ENCODE results near the gene WNK4. TPM values are rescaled to one million over a fixed set of nuclear protein-coding genes. Genes with fewer than 3 reads are reported as not detected.

Gene WNK4
- polyA plus RNA-seq, 4 donors, result 11.3 to 14.7 (median 12.2) TPM

- DNase-seq (ENCODE audit: low read depth in 4 of 4, low spot score in 3 of 4), result no peak
Measured at GRCh38 chr17:42795465-42795864, 15.1 kb downstream of the WNK4 start.

GRCh38 chr17:42796066-42796758 lies 15.8 kb downstream of the WNK4 start:
- DNase-seq (ENCODE audit: low read depth in 4 of 4, low spot score in 3 of 4), result no peak

- DNase-seq (ENCODE audit: low read depth in 4 of 4, low spot score in 3 of 4), result no peak
Measured at GRCh38 chr17:42797067-42798007, 16.9 kb downstream of the WNK4 start.

GRCh38 chr17:42798011-42798382 lies 17.6 kb downstream of the WNK4 start:
- DNase-seq (ENCODE audit: low read depth in 4 of 4, low spot score in 3 of 4), result no peak

- peak in 3 of 4 donors; percentile 64 to 68 (median 68) for DNase-seq (ENCODE audit: low read depth in 4 of 4, low spot score in 3 of 4)
Measured at GRCh38 chr17:42798383-42799380, 18.3 kb downstream of the WNK4 start, which contains the start of the genes CNTD1 and COA3. Gene CNTD1, plus strand, starts transcription at chr17:42798861. Its CDS starts 207 bp downstream, at chr17:42799068. Gene COA3, minus strand, starts transcription at chr17:42798704. Its CDS starts 23 bp downstream, at chr17:42798681.

GRCh38 chr17:42803074-42803883 lies 22.9 kb downstream of the WNK4 start:
- DNase-seq (ENCODE audit: low read depth in 4 of 4, low spot score in 3 of 4), result no peak

- DNase-seq (ENCODE audit: low read depth in 4 of 4, low spot score in 3 of 4), result no peak
Measured at GRCh38 chr17:42804918-42805367, 24.5 kb downstream of the WNK4 start.

GRCh38 chr17:42806249-42806648 lies 25.8 kb downstream of the WNK4 start:
- DNase-seq (ENCODE audit: low read depth in 4 of 4, low spot score in 3 of 4), result no peak

- DNase-seq (ENCODE audit: low read depth in 4 of 4, low spot score in 3 of 4), result no peak
Measured at GRCh38 chr17:42809250-42809649, 28.8 kb downstream of the WNK4 start.

- DNase-seq (ENCODE audit: low read depth in 4 of 4, low spot score in 3 of 4), result no peak
Measured at GRCh38 chr17:42814633-42815399, 34.4 kb downstream of the WNK4 start.

GRCh38 chr17:42817866-42818265 lies 37.5 kb downstream of the WNK4 start:
- no peak for DNase-seq (ENCODE audit: low read depth in 4 of 4, low spot score in 3 of 4)

GRCh38 chr17:42818379-42818778 lies 38.0 kb downstream of the WNK4 start:
- no peak for DNase-seq (ENCODE audit: low read depth in 4 of 4, low spot score in 3 of 4)

GRCh38 chr17:42819939-42820535 lies 39.6 kb downstream of the WNK4 start:
- DNase-seq (ENCODE audit: low read depth in 4 of 4, low spot score in 3 of 4), result no peak

- no peak for DNase-seq (ENCODE audit: low read depth in 4 of 4, low spot score in 3 of 4)
Measured at GRCh38 chr17:42821176-42821575, 40.8 kb downstream of the WNK4 start.

- no peak for DNase-seq (ENCODE audit: low read depth in 4 of 4, low spot score in 3 of 4)
Measured at GRCh38 chr17:42827472-42827871, 47.1 kb downstream of the WNK4 start.

- no peak for DNase-seq (ENCODE audit: low read depth in 4 of 4, low spot score in 3 of 4)
Measured at GRCh38 chr17:42830971-42831370, 50.6 kb downstream of the WNK4 start.

GRCh38 chr17:42832213-42832933 lies 52.0 kb downstream of the WNK4 start:
- DNase-seq (ENCODE audit: low read depth in 4 of 4, low spot score in 3 of 4), result no peak
